GM12874 (cell line): ENCODE data around the gene SETBP1.

Experiments used
- CTCF ChIP-seq: IDR thresholded peaks from 2 replicates; pipeline ENCODE4 v1.5.1; 2011; ENCODE audit warnings: low read depth, mild to moderate bottlenecking, control low read depth, low read length, moderate library complexity; ENCODE audit not compliant: insufficient read depth

Gene SETBP1

GRCh38 chr18:45056926-45057325 is 376.2 kb downstream of the SETBP1 start:
- no peak for TF ChIP-seq CTCF

- no peak for TF ChIP-seq CTCF
Observed at GRCh38 chr18:45057955-45058600, 377.4 kb downstream of the SETBP1 start.

GRCh38 chr18:45059695-45060094 is 379.0 kb downstream of the SETBP1 start:
- no peak for TF ChIP-seq CTCF

GRCh38 chr18:45060102-45060501 is 379.4 kb downstream of the SETBP1 start:
- TF ChIP-seq CTCF = no peak

GRCh38 chr18:45061359-45061758 is 380.7 kb downstream of the SETBP1 start:
- TF ChIP-seq CTCF = no peak

- TF ChIP-seq CTCF = no peak
Observed at GRCh38 chr18:45063246-45064038, 382.8 kb downstream of the SETBP1 start.

GRCh38 chr18:45066210-45066609 is 385.5 kb downstream of the SETBP1 start:
- no peak for TF ChIP-seq CTCF
